HepG2 (cell line): ENCODE data around the gene RUVBL1. TPM values are rescaled to one million over a fixed set of nuclear protein-coding genes. Genes with fewer than 3 reads are reported as not detected.

ENCODE experiments used
- ATF7 ChIP-seq, 2 experiments: fragments of 450-650 bp in 1 of 2; sonication (generic) in 1 of 2; formaldehyde crosslinking in 1 of 2; IDR thresholded peaks; 2 replicates each; pipeline versions ENCODE4 v1.4.0 to v1.6.1; 2016 to 2020; ENCODE audit warnings: antibody characterized with exemption in 1 of 2, mild to moderate bottlenecking in 1 of 2, missing genetic modification reagents in 1 of 2
- DPF2 ChIP-seq: sonication (generic); formaldehyde crosslinking; IDR thresholded peaks from 2 replicates; pipeline ENCODE4 v1.4.0; 2020; ENCODE audit warnings: mild to moderate bottlenecking, low read depth, missing genetic modification reagents, borderline replicate concordance
- PBX3 ChIP-seq: sonication (generic); formaldehyde crosslinking; IDR thresholded peaks from 2 replicates; pipeline ENCODE4 v1.8.1; 2023; ENCODE audit warnings: missing genetic modification reagents, inconsistent platforms, borderline replicate concordance
- PCBP2 ChIP-seq: fragments of 200-400 bp; formaldehyde crosslinking; optimal IDR thresholded peaks from 2 replicates; pipeline ENCODE3; 2018; ENCODE audit warnings: low read length, low read depth; ENCODE audit not compliant: poor library complexity, severe bottlenecking
- PLRG1 ChIP-seq: fragments of 450-650 bp; conservative IDR thresholded peaks from 2 replicates; pipeline ENCODE4 v1.6.1; 2016
- PTBP1 ChIP-seq: fragments of 200-400 bp; formaldehyde crosslinking; IDR thresholded peaks from 2 replicates; pipeline ENCODE4 v1.6.1; 2018; ENCODE audit warnings: low read length, low read depth; ENCODE audit not compliant: poor library complexity, severe bottlenecking
- RBFOX2 ChIP-seq: fragments of 200-400 bp; formaldehyde crosslinking; IDR thresholded peaks from 2 replicates; pipeline ENCODE4 v1.6.1; 2017; ENCODE audit warnings: low read depth, mild to moderate bottlenecking, low read length
- YEATS2 ChIP-seq: sonication (generic); formaldehyde crosslinking; IDR thresholded peaks from 2 replicates; pipeline ENCODE4 v1.4.0; 2020; ENCODE audit warnings: missing genetic modification reagents, borderline replicate concordance
- ZGPAT ChIP-seq: IDR thresholded peaks from 2 replicates; pipeline ENCODE4 v1.6.1; 2016; ENCODE audit warnings: mild to moderate bottlenecking
- ZNF350 ChIP-seq: sonication (generic); formaldehyde crosslinking; IDR thresholded peaks from 2 replicates; pipeline ENCODE4 v1.4.0; 2020; ENCODE audit warnings: mild to moderate bottlenecking, low read depth, missing genetic modification reagents, borderline replicate concordance
- ZNF432 ChIP-seq: sonication (generic); formaldehyde crosslinking; IDR thresholded peaks from 2 replicates; pipeline ENCODE4 v1.5.0; 2020; ENCODE audit warnings: missing genetic modification reagents, mild to moderate bottlenecking, borderline replicate concordance
- ZNF547 ChIP-seq: sonication (generic); formaldehyde crosslinking; IDR thresholded peaks from 2 replicates; pipeline ENCODE4 v1.5.1; 2020; ENCODE audit warnings: mild to moderate bottlenecking, missing genetic modification reagents
- ZNF570 ChIP-seq: sonication (generic); formaldehyde crosslinking; IDR thresholded peaks from 2 replicates; pipeline ENCODE4 v1.4.0; 2020; ENCODE audit warnings: mild to moderate bottlenecking, missing genetic modification reagents, borderline replicate concordance
- polyA plus RNA-seq, 8 experiments: library from polyadenylated mRNA; depleted of rRNA in 3 of 8; stranded (reverse) in 7 of 8; unstranded in 1 of 8; fragments of >200 nt; fragmentation: Illumina TruSeq in 4 of 8; extraction: Trizol in 4 of 8; gene quantifications; 2 replicates each; pipeline versions ENCODE4 v1.2.1 to v1.2.3, GENCODE V29; 2011 to 2016; ENCODE audit warnings: low read depth in 4 of 8, missing spikeins in 1 of 8, mixed read lengths in 1 of 8; ENCODE audit not compliant: insufficient read depth in 1 of 8
- total RNA-seq, 5 experiments: library from RNA; depleted of rRNA; stranded (reverse); fragments of >200 nt; fragmentation: Illumina TruSeq; extraction: Trizol; gene quantifications; 2 replicates each; pipeline ENCODE4 v1.2.3, GENCODE V29; 2016; ENCODE audit warnings: low read depth in 1 of 5

Gene RUVBL1
- total and polyA plus RNA-seq, 2 of the 13 experiments (the other 11 are each of a cell fraction or from before 2014, with no cell fraction given), result 32.7 to 86.3 TPM

- TF ChIP-seq ATF7 (IDR thresholded peaks at IDR 0.05) (peak; percentile 87), ATF7 (CRISPR knock-in tag; IDR thresholded peaks at IDR 0.05) (no peak), ZNF350 (CRISPR knock-in tag) (0 out of 2 replicates have a peak, but pooled peaks have one; percentile 45), PLRG1 (no peak), PBX3 (no peak), YEATS2 (CRISPR knock-in tag) (no peak), PCBP2 (no peak), RBFOX2 (no peak), ZGPAT (CRISPR knock-in tag) (peak; percentile 2; the same call in 1 of the 2 replicates), ZNF432 (CRISPR knock-in tag) (no peak), ZNF570 (no peak), PTBP1 (no peak), ZNF547 (no peak), DPF2 (CRISPR knock-in tag) (no peak)
Measured at GRCh38 chr3:128051459-128051836, 72.2 kb downstream of the RUVBL1 start (continued).
